HG03378 (cell line): ENCODE data around the gene FXN.

Experiments
- ATAC-seq: cut with Tn5 transposase; IDR thresholded peaks from one replicate; pipeline ENCODE4 v1.9.1; 2021; ENCODE audit warnings: mild to moderate bottlenecking, moderate library complexity; ENCODE audit not compliant: unreplicated experiment

The FXN gene

DNA sequence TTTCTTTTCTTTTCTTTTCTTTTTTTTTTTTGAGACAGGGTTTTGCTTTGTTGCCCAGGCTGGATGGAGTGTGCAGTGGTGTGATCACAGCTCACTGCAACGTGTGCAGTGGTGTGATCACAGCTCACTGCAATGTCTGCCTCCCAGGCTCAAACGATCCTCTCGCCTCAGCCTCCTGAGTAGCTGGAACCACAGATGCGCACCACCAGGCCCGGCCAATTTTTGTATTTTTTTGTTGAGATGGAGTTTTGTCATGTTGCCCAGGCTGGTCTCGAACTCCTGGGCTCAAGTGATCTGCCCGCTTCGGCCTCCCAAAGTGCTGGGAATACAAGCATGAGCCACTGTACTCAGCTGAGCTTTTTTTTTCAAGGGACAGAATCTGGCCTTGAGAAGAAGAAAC, 101.8 kb downstream of the FXN start:
- no peak for ATAC-seq

GRCh38 chr9:69139596-69139995, 104.0 kb downstream of the FXN start:
- no peak for ATAC-seq

DNA sequence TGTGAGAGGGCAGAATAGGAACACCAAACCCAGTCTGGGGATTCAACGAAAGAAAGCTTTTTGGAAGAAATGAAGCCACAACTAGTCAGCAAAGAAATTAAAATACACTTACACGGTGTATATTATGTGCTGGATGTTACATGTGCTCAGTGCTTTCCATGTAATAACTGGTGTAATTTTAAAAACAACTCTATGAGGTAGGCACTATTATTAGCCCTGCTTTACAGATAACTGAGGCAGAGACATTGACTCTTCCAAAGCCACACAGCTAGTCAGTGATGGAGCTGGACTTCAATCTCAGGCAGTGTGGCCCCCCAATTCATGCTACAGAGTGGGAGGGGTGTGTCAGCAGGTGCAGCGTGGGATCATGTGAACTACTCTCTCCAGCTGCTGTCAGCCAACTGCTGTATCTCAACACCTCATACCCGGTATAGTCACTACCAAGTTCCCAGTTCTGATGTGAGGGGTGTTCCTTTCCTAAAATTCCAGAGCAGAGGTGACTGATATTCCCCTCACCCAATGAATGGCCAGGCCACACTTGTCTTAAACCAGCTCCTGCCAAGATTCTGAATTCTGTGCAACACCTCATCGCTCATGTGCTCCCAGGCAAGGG, 104.7 kb downstream of the FXN start:
- ATAC-seq = no peak

DNA sequence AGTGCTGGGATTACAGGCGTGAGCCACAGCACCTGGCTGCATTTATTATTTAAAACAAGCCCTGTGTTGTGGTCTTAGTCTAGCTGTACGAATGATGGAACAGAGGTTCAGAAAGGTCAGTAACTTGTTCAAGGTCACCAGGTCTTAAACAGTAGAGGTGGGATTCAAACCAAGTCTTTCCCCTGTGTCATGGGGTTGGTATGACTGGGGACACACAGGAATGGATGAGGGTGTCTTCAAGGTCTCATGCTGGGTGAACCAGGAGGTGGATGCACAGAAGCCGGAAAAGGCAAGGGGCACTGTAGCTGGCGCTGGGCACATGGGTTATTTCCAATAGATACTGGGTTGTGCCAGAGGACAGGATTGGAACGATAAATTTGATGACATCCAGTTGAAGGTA, 106.3 kb downstream of the FXN start:
- ATAC-seq = no peak

DNA sequence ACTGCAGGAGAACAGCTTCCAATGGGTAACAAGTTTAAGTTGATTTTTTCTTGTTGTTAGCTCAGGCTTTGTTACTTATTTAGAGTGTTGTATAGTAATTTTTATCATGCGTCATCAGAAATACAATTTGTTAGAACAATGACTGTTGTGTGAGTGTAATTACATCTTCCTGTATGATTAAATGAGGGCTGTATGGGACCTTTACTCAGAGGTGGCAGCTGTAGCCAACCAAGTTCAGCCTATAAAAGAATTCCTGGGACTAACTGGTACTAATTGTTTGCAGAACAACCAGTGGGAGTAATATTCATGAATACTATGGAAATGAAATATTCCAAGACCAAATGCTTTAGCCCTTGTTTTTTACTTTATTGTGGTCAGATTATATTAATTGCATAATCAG, 107.7 kb downstream of the FXN start:
- ATAC-seq = no peak

- ATAC-seq = no peak
Measured at GRCh38 chr9:69145144-69145715, 109.7 kb downstream of the FXN start.

GRCh38 chr9:69147041-69147834, 111.7 kb downstream of the FXN start:
- ATAC-seq = no peak

DNA sequence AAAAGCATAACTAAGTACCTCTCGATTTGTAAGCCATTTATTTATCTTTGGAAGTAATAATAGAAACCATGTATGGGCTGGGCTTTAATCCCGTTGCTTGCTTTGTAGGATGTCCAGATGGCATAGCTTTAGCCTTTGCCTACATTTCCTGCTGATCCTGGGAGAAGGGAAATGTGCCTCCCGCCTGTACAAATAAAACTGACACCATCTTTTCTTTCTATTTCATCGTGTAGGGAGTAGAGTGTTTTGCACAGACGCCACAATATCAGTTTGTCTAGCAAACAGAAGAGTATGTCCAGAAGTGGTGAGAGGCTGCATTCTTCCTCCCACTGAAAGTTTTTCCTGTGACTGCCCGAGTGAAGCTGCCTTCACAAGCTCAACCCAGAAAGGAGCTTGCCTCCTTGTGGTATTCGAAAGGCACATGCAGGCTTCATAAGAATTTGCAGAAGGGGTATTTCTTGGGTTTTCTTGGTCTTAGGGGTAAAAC, 113.8 kb downstream of the FXN start:
- no peak for ATAC-seq
